SK-N-SH (cell line): ENCODE results near the gene AP3S1.
"Not testable (repeated sequence)": the region's sequence is repeated elsewhere in the genome, so short reads cannot be mapped to it uniquely, and the experiment has no call there.

Experiments
- CHD2 ChIP-seq: fragments of 150-350 bp; IDR thresholded peaks from 2 replicates; pipeline ENCODE4 v1.6.1; 2018; ENCODE audit warnings: low read length; ENCODE audit not compliant: partially characterized antibody
- EP300 ChIP-seq, 2 experiments: IDR thresholded peaks; 2 replicates each; pipeline versions ENCODE4 v1.4.0 to v1.6.1; 2012; ENCODE audit warnings: borderline replicate concordance in 1 of 2, low read depth in 1 of 2, low read length in 1 of 2
- NRF1 ChIP-seq: IDR thresholded peaks from 2 replicates; pipeline ENCODE4 v1.6.1; 2012; ENCODE audit warnings: low read depth, mild to moderate bottlenecking, low read length
- POLR2AphosphoS5 ChIP-seq: IDR thresholded peaks from 2 replicates; pipeline ENCODE4 v1.6.1; 2012; ENCODE audit warnings: low read depth, low read length
- RFX5 ChIP-seq: IDR thresholded peaks from 2 replicates; pipeline ENCODE4 v1.6.1; 2012; ENCODE audit warnings: mild to moderate bottlenecking, improper control_type of control experiment, low read length
- TF ChIP-seq, protein P1 (sequence below): fragments of 200-600 bp; sonication (generic); IDR thresholded peaks from 2 replicates; pipeline ENCODE4 v1.6.1; 2017; ENCODE audit warnings: antibody characterized with exemption, mild to moderate bottlenecking, moderate library complexity

DNA sequence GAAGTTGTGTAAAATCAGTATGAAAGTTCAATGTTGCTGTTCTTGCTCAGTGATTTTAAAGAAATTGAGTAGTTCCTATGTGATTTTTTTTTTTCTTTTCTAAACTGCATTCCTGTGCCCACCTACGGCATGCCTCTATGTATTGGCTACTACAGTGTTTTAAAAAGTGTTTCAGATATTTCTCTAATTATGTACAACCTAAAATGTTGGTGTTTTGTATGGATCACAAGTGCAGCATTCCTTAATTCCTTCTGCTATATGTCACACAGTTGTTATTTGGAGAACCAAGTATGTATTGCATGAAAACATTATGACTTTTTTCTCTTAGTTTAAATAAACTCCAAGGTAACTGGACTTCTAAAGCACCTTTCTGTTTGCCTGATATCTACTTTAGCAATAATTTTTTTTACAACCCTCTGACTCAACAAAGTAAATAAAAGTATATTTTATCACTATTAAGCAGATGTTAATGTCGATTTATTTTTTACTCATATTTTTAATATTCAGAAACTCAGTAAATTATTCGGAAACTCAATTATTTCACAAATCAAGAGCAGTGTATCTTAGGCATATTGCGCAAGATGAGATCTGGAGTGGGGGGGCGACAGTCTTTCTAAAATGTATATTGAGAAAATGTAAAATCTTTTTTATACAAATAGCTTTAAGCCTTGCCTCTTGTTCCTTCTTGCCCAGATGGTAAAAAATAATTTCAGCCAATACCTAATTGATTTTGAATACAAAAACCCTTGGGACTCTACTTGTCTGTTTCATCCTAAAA lies 72.1 kb downstream of the AP3S1 start:
- TF ChIP-seq EP300 (IDR thresholded peaks at IDR 0.05; ENCODE audit: borderline replicate concordance in 1 of 2, low read depth in 1 of 2, low read length in 1 of 2); POLR2AphosphoS5; CHD2; NRF1; RFX5: not testable (repeated sequence)
- TF ChIP-seq, protein P1, sequence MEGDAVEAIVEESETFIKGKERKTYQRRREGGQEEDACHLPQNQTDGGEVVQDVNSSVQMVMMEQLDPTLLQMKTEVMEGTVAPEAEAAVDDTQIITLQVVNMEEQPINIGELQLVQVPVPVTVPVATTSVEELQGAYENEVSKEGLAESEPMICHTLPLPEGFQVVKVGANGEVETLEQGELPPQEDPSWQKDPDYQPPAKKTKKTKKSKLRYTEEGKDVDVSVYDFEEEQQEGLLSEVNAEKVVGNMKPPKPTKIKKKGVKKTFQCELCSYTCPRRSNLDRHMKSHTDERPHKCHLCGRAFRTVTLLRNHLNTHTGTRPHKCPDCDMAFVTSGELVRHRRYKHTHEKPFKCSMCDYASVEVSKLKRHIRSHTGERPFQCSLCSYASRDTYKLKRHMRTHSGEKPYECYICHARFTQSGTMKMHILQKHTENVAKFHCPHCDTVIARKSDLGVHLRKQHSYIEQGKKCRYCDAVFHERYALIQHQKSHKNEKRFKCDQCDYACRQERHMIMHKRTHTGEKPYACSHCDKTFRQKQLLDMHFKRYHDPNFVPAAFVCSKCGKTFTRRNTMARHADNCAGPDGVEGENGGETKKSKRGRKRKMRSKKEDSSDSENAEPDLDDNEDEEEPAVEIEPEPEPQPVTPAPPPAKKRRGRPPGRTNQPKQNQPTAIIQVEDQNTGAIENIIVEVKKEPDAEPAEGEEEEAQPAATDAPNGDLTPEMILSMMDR: not testable (repeated sequence)
